AG09319 (cell line): ENCODE results near the gene PCMTD2.

ENCODE experiments used
- DNase-seq: peaks from one replicate; pipeline ENCODE4 v3.0.0-alpha.2; 2010; ENCODE audit warnings: low read depth; ENCODE audit errors: extremely low read depth
- TF ChIP-seq, protein P1 (sequence below): IDR thresholded peaks from 2 replicates; pipeline ENCODE4 v1.5.1; 2011; ENCODE audit warnings: low read depth, mild to moderate bottlenecking, inconsistent platforms, low read length, moderate library complexity

The PCMTD2 gene

DNA sequence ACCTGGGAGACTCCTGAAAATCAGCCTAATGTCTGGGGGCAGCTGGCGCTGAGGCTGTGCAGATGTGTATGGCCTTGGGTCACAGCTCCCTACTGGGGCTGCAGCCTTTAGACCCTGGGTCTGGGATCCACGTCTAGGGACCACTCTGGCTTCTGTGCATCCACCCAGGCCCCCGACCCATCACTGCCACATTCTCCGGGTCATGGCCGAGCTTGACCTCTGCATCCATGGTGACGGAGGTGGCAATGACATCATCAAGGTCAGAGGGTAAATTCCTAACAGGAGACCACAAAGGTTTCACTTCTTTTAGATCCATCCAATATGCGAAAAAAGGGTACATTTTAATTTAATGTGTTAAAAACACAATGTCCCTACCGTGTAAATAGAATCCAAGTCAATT lies 14.5 kb upstream of the PCMTD2 start:
- TF ChIP-seq, protein P1, sequence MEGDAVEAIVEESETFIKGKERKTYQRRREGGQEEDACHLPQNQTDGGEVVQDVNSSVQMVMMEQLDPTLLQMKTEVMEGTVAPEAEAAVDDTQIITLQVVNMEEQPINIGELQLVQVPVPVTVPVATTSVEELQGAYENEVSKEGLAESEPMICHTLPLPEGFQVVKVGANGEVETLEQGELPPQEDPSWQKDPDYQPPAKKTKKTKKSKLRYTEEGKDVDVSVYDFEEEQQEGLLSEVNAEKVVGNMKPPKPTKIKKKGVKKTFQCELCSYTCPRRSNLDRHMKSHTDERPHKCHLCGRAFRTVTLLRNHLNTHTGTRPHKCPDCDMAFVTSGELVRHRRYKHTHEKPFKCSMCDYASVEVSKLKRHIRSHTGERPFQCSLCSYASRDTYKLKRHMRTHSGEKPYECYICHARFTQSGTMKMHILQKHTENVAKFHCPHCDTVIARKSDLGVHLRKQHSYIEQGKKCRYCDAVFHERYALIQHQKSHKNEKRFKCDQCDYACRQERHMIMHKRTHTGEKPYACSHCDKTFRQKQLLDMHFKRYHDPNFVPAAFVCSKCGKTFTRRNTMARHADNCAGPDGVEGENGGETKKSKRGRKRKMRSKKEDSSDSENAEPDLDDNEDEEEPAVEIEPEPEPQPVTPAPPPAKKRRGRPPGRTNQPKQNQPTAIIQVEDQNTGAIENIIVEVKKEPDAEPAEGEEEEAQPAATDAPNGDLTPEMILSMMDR: no peak

GRCh38 chr20:64242003-64242796 lies 13.3 kb upstream of the PCMTD2 start:
- no peak for DNase-seq
- TF ChIP-seq, protein P1: no peak

More for the DNA sequence above, 14.5 kb upstream of the PCMTD2 start:
- DNase-seq: no peak

- DNase-seq: no peak
- TF ChIP-seq, protein P1: no peak
Observed at GRCh38 chr20:64242797-64243475, 12.6 kb upstream of the PCMTD2 start.

DNA sequence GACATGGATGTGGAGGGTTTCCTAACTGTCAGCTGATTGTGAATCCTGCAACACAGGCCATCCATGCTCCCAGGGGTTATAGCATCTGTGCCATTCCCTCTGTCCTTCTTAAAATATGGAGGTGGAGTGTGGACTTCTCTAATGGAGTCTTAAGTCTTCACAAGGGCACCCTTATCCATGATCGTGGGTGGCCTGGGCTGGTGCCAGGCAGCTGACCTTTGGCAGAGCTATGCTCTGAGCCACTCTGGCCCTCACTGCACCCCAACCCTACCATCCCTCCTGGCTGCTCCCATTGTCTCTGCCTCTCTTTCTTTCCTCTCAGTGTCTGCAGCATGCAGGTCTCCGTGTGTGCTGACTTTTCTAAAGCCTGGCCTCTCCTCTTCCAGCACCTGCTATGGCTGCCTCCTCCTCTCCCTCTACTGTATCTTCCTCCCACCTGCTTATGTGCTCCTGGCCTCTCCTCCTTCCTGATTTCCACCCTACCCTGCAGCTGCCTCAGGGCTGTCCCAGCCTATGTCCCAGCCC lies 11.2 kb upstream of the PCMTD2 start:
- TF ChIP-seq, protein P1: no peak
- no peak for DNase-seq

GRCh38 chr20:64244870-64245603 lies 10.5 kb upstream of the PCMTD2 start:
- DNase-seq: no peak
- TF ChIP-seq, protein P1: no peak

DNA sequence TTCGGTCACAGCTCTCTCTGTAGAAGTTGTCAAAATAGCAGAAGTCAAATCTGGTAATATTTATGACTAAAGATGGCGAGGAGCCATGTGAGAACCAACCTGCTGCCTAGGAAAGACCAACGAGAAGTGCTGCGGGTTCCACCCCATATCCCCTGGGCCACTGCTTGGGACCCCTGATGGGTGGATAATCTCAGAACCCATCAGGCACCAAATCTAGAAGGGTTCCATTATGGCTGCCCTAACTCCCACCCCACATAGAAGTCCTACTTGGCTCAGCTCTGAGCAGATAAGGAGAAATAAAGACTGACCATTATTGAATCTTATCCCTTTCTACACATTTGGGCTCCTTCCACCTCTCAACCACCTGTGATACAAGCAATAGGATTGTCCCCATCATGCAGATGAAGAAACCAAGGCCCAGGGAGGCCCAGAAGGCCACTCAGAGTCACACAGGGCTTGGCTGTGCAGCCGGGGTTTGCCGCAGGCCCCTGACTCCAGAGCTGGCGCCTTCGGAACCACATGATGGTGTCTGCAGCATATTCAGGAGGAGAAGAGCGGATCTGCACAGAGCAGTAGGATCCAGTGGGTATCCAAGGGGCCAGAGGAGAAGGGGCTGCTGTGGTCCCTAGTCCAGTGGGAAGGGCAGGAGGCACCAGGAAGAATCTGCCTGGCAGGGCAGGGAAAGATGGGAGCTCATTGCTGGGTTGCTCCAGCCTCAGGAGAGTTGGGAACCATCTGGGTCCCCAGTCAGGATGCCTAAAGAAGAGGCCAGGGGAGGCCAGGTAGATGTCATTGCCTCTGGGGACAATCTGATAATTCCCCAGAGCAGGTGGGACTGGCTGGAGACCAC lies 9.6 kb upstream of the PCMTD2 start:
- TF ChIP-seq, protein P1: no peak

More for the DNA sequence above, 9.6 kb upstream of the PCMTD2 start:
- DNase-seq: no peak
